ENCODE results near the gene IL19.

The IL19 gene

DNA sequence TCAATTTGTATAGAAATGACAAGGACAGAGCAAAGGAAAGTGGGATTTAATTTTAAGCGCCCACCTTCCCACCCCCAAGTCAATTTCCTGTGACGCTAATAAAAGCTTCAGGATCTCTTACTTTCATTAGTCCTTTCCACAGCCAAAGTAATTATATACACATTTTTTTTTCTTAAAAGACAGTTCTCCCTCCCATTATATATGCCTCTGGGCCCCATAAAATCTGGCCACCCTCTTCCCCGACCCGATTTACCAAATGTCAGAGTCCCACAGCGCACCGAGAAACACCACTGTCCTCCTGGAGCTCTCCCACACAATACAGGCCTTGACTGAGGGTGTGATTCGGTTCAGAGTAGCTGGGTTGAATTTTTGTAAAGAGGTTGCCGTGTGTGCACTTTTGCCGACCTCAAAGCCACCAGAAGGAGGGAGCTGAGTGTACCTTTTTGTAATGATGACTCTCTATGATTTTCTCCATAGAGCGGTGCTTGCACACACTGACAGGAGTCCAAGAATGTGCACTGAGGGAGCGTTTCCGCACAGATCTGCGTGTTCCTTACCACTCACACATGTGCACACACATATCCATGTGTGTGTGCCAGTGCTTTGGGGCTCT is 27.9 kb downstream of the IL19 start:
- H3K4me1 ChIP-seq (ENCODE audit: control insufficient read depth, insufficient read depth, low read length, poor library complexity, severe bottlenecking), result peaks cover 18% of the 10 kb centered on the region
- H3K27ac ChIP-seq (ENCODE audit: insufficient read depth, low read length, poor library complexity, severe bottlenecking), result no peak overlapping the region
- no peak for DNase-seq
- no peak overlapping the region for H3K4me3 ChIP-seq (ENCODE audit: insufficient read depth, low read depth, low read length, poor library complexity, severe bottlenecking)
- H3K36me3 ChIP-seq (ENCODE audit: control insufficient read depth, insufficient read depth, low read length), result no peaks in the 10 kb centered on the region
- no peaks in the 10 kb centered on the region for H3K27me3 ChIP-seq (replicated peaks; ENCODE audit: control insufficient read depth, insufficient read depth, low read length, poor library complexity, severe bottlenecking)
- H3K9me3 ChIP-seq (ENCODE audit: control insufficient read depth, low read length), result no peaks in the 10 kb centered on the region

DNA sequence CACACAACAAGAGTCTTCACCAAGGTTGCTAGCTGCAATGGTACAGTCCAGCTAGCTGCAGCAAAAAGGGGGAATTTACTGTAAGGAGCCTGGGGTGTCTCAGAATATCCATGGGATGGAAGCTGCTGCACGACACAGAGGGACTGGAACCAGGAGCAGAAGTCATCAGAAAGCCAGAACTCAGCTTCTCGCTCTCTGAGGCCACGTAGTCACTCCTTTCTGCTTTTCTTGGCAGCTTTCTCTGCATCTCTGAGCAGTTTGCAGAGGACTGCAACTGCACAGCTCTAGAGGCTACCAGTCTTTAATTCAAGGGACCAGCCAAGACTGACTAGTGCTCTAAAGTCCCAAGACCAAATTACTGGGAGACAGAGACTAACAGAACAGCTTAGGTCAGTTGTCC is 28.7 kb downstream of the IL19 start:
- no peaks in the 10 kb centered on the region for H3K27me3 ChIP-seq (replicated peaks; ENCODE audit: control insufficient read depth, insufficient read depth, low read length, poor library complexity, severe bottlenecking)
- H3K9me3 ChIP-seq (ENCODE audit: control insufficient read depth, low read length), result no peaks in the 10 kb centered on the region
- no peak overlapping the region for H3K4me3 ChIP-seq (ENCODE audit: insufficient read depth, low read depth, low read length, poor library complexity, severe bottlenecking)
- H3K36me3 ChIP-seq (ENCODE audit: control insufficient read depth, insufficient read depth, low read length), result no peaks in the 10 kb centered on the region
- H3K27ac ChIP-seq (ENCODE audit: insufficient read depth, low read length, poor library complexity, severe bottlenecking), result no peak overlapping the region
- H3K4me1 ChIP-seq (ENCODE audit: control insufficient read depth, insufficient read depth, low read length, poor library complexity, severe bottlenecking), result peaks cover 24% of the 10 kb centered on the region
- no peak for DNase-seq

DNA sequence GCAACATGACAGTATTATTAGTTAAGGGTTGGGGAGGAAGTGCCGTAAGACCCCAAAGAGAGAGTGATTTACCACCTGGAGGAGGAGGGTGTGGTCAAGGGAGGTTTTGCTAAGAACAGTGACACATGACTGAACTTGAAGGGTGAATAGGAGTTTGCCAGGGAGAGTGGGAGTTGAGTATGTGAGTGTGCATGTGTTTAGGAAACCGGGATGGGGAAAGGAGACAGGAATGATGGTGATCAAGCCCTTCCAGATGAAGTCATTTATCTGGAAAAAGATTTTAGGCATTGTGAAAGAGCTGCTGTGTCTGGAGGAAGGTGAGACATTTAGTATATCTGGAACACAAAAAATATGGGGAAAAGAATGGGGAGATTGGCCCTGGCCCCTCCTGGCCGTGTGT is 29.8 kb downstream of the IL19 start:
- Histone ChIP-seq H3K4me3 (ENCODE audit: insufficient read depth, low read depth, low read length, poor library complexity, severe bottlenecking) (no peak overlapping the region), H3K4me1 (ENCODE audit: control insufficient read depth, insufficient read depth, low read length, poor library complexity, severe bottlenecking) (peaks cover 30% of the 10 kb centered on the region), H3K27me3 (replicated peaks; ENCODE audit: control insufficient read depth, insufficient read depth, low read length, poor library complexity, severe bottlenecking) (no peaks in the 10 kb centered on the region), H3K36me3 (ENCODE audit: control insufficient read depth, insufficient read depth, low read length) (no peaks in the 10 kb centered on the region), H3K27ac (ENCODE audit: insufficient read depth, low read length, poor library complexity, severe bottlenecking) (no peak overlapping the region), H3K9me3 (ENCODE audit: control insufficient read depth, low read length) (no peaks in the 10 kb centered on the region)
- no peak for DNase-seq

DNA sequence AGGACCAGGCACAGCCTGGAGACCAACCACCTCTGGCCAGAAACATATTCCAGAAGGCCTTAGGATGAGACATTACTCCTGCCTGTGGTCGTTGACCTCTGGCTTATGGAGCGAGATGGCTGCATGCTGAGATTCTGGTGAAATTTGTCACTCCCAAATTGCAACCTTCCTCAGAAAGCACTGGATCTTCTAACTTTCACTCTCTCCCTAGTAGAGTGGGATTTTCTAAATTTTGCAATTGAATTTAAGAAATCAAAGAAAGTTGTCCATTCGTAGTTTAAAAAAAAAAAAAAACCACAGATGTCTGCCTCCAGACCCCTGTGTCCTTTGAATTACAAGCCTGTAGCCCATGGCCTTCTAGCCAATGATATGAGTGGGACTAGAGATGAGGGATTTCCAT is 30.3 kb downstream of the IL19 start:
- Histone ChIP-seq H3K9me3 (ENCODE audit: control insufficient read depth, low read length) (no peaks in the 10 kb centered on the region), H3K27me3 (replicated peaks; ENCODE audit: control insufficient read depth, insufficient read depth, low read length, poor library complexity, severe bottlenecking) (no peaks in the 10 kb centered on the region), H3K36me3 (ENCODE audit: control insufficient read depth, insufficient read depth, low read length) (no peaks in the 10 kb centered on the region), H3K27ac (ENCODE audit: insufficient read depth, low read length, poor library complexity, severe bottlenecking) (no peak overlapping the region), H3K4me3 (ENCODE audit: insufficient read depth, low read depth, low read length, poor library complexity, severe bottlenecking) (no peak overlapping the region), H3K4me1 (ENCODE audit: control insufficient read depth, insufficient read depth, low read length, poor library complexity, severe bottlenecking) (peaks cover 31% of the 10 kb centered on the region)
- DNase-seq, result no peak

DNA sequence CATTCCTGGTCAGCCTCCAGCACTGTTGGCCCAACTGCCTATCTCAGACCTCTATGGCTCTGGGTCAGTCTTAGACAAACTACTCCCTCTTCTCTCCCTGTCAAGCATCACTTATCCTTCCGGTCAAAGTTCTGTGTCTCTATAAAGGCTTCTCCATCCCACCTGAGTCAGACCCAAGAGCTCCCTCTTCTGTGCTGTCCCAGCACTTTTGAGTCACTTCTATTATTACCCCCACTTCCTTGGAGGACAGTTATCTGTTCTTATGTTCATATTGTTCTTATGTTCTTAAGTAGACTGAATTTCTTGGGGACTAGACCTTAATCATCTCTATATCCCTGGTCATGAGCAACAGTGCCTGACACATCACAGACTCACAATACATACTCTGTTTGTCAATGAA is 30.9 kb downstream of the IL19 start:
- no peak overlapping the region for H3K4me3 ChIP-seq (ENCODE audit: insufficient read depth, low read depth, low read length, poor library complexity, severe bottlenecking)
- no peaks in the 10 kb centered on the region for H3K36me3 ChIP-seq (ENCODE audit: control insufficient read depth, insufficient read depth, low read length)
- H3K27me3 ChIP-seq (replicated peaks; ENCODE audit: control insufficient read depth, insufficient read depth, low read length, poor library complexity, severe bottlenecking), result no peaks in the 10 kb centered on the region
- no peak overlapping the region for H3K27ac ChIP-seq (ENCODE audit: insufficient read depth, low read length, poor library complexity, severe bottlenecking)
- no peak for DNase-seq
- no peaks in the 10 kb centered on the region for H3K9me3 ChIP-seq (ENCODE audit: control insufficient read depth, low read length)
- H3K4me1 ChIP-seq (ENCODE audit: control insufficient read depth, insufficient read depth, low read length, poor library complexity, severe bottlenecking), result peaks cover 31% of the 10 kb centered on the region

DNA sequence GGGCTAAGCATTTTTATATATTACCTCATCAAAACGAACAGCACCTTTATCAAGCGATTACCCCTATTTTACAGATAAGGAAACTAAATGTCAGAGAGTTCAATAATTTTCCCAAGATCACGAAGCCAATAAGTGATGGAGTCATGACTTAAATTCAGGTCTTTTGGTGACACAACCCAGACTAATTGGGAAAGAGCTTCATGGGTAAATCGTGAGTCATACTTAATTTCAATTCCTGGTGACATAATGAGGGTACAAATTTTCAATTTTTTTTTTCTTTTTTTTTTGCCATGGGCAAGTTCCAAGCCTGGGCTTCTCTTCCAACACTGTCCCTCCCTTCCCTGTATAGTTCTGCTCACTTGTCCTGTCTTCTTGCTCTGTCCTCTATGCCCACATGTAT is 31.8 kb downstream of the IL19 start:
- no peaks in the 10 kb centered on the region for H3K27me3 ChIP-seq (replicated peaks; ENCODE audit: control insufficient read depth, insufficient read depth, low read length, poor library complexity, severe bottlenecking)
- H3K4me1 ChIP-seq (ENCODE audit: control insufficient read depth, insufficient read depth, low read length, poor library complexity, severe bottlenecking), result peaks cover 31% of the 10 kb centered on the region
- no peak overlapping the region for H3K4me3 ChIP-seq (ENCODE audit: insufficient read depth, low read depth, low read length, poor library complexity, severe bottlenecking)
- H3K9me3 ChIP-seq (ENCODE audit: control insufficient read depth, low read length), result no peaks in the 10 kb centered on the region
- H3K36me3 ChIP-seq (ENCODE audit: control insufficient read depth, insufficient read depth, low read length), result no peaks in the 10 kb centered on the region
- peak overlapping the region; percentile 78 for H3K27ac ChIP-seq (ENCODE audit: insufficient read depth, low read length, poor library complexity, severe bottlenecking)
- no peak for DNase-seq

DNA sequence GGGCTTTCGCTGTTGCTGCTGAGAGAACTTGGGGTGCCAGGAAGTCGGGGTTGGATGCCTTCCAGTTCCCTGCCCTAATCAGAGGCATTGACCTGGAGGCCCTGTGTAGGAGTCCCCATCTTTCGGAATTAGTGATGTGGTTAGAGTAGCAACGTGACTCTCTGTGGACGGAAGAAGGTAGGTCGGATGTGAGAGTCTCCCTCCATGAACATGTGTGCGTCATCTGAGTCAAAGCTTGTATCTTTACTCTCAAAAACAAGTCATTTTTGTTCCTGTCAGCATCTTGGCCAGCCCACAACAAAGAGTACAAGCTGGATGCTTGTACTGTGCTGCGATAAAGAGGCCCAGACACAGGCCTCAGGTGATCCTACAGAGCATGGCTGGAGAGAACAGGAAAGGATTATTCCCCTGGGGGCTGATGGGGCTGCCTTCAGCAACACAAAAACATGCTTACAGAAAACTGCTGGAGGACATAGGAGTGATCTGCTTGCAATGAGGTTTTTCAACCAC is 32.7 kb downstream of the IL19 start:
- no peak overlapping the region for H3K4me3 ChIP-seq (ENCODE audit: insufficient read depth, low read depth, low read length, poor library complexity, severe bottlenecking)
- no peaks in the 10 kb centered on the region for H3K9me3 ChIP-seq (ENCODE audit: control insufficient read depth, low read length)
- no peaks in the 10 kb centered on the region for H3K27me3 ChIP-seq (replicated peaks; ENCODE audit: control insufficient read depth, insufficient read depth, low read length, poor library complexity, severe bottlenecking)
- no peaks in the 10 kb centered on the region for H3K36me3 ChIP-seq (ENCODE audit: control insufficient read depth, insufficient read depth, low read length)
- H3K4me1 ChIP-seq (ENCODE audit: control insufficient read depth, insufficient read depth, low read length, poor library complexity, severe bottlenecking), result peaks cover 31% of the 10 kb centered on the region
- peak; percentile 71 to 77 (median 75) for DNase-seq
- peak overlapping the region; percentile 78 for H3K27ac ChIP-seq (ENCODE audit: insufficient read depth, low read length, poor library complexity, severe bottlenecking)

DNA sequence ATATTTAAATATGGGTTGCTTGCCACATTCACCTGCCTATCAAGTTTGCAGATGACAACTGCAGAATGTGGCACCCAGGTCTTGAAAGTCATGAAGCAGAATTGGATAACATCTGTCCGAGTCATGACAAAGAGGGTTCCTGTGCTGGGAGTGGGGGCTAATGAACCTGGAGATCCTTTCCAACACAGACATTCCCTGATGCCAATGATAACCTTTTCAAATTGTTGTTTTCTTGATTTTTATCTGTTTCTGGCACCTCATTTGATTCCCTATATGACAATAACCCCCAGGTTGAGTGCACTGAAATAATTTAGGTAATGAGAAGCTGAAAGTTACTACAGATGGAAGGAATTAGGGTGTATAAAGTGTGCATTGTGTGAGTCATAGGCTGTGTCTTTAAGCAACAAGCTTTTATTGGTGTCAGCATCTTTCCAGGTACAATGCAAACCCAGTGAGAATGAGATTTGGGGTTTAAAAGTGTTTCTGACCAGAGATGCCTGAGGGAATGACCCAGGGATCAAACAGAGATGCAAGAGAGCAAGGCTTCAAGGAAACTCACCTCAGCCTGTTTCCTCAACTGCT is 33.7 kb downstream of the IL19 start:
- peak overlapping the region; percentile 78 for H3K27ac ChIP-seq (ENCODE audit: insufficient read depth, low read length, poor library complexity, severe bottlenecking)
- DNase-seq, result no peak
- H3K4me3 ChIP-seq (ENCODE audit: insufficient read depth, low read depth, low read length, poor library complexity, severe bottlenecking), result no peak overlapping the region
- H3K36me3 ChIP-seq (ENCODE audit: control insufficient read depth, insufficient read depth, low read length), result no peaks in the 10 kb centered on the region
- H3K9me3 ChIP-seq (ENCODE audit: control insufficient read depth, low read length), result no peaks in the 10 kb centered on the region
- H3K27me3 ChIP-seq (replicated peaks; ENCODE audit: control insufficient read depth, insufficient read depth, low read length, poor library complexity, severe bottlenecking), result no peaks in the 10 kb centered on the region
- H3K4me1 ChIP-seq (ENCODE audit: control insufficient read depth, insufficient read depth, low read length, poor library complexity, severe bottlenecking), result peaks cover 31% of the 10 kb centered on the region

DNA sequence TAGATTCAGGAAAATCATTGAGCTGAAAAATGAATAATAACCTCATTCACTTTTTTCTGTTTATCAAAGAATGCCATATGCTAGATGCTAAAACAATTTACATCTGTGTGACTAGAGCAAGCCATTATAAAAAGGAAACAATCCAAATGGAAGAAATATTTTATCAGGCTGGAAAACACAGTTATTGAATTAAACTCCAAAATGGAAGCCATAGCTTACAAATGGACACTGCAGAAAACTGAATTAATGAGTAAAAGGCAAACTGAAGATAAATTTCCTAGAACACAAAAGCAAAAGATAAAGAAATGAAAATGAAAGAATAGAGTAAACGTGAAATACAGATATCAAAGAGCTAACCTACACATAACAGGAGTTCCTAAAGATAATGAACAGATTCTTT is 34.8 kb downstream of the IL19 start:
- Histone ChIP-seq H3K36me3 (ENCODE audit: control insufficient read depth, insufficient read depth, low read length) (no peaks in the 10 kb centered on the region), H3K27ac (ENCODE audit: insufficient read depth, low read length, poor library complexity, severe bottlenecking) (peak overlapping the region; percentile 24), H3K9me3 (ENCODE audit: control insufficient read depth, low read length) (no peaks in the 10 kb centered on the region), H3K4me3 (ENCODE audit: insufficient read depth, low read depth, low read length, poor library complexity, severe bottlenecking) (no peak overlapping the region), H3K4me1 (ENCODE audit: control insufficient read depth, insufficient read depth, low read length, poor library complexity, severe bottlenecking) (peaks cover 31% of the 10 kb centered on the region), H3K27me3 (replicated peaks; ENCODE audit: control insufficient read depth, insufficient read depth, low read length, poor library complexity, severe bottlenecking) (no peaks in the 10 kb centered on the region)
- no peak for DNase-seq

DNA sequence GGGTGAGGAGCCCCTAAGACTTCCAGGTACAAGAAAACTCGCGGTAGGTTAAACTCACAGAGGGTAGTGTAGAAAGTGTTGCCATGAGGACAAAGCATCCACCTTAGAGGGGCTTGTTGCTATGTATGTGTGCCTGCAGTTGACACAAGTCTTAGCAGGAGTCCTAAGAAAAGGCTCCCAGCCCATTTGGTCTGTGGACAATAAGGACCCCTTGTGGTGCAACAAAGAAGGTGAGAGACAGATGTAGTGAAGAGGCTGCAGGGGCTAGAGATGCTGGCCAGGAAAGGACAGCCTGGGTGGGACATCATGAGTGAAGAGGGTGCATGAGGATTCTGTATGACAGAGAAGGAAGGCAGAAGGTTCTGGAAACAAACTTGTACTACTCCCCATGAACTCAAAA is 38.0 kb downstream of the IL19 start:
- no peaks in the 10 kb centered on the region for H3K27me3 ChIP-seq (replicated peaks; ENCODE audit: control insufficient read depth, insufficient read depth, low read length, poor library complexity, severe bottlenecking)
- H3K4me1 ChIP-seq (ENCODE audit: control insufficient read depth, insufficient read depth, low read length, poor library complexity, severe bottlenecking), result peaks cover 19% of the 10 kb centered on the region
- no peaks in the 10 kb centered on the region for H3K36me3 ChIP-seq (ENCODE audit: control insufficient read depth, insufficient read depth, low read length)
- no peak overlapping the region for H3K27ac ChIP-seq (ENCODE audit: insufficient read depth, low read length, poor library complexity, severe bottlenecking)
- H3K9me3 ChIP-seq (ENCODE audit: control insufficient read depth, low read length), result no peaks in the 10 kb centered on the region
- peak in 1 of 3 donors; percentile 23 for DNase-seq
- H3K4me3 ChIP-seq (ENCODE audit: insufficient read depth, low read depth, low read length, poor library complexity, severe bottlenecking), result no peak overlapping the region

Data from effector memory CD4-positive, alpha-beta T cell (primary cell).